PC-9 (cell line): ENCODE results near the gene TGFBR3L. TPM values are rescaled to one million over a fixed set of nuclear protein-coding genes. Genes with fewer than 3 reads are reported as not detected.
"Not testable (repeated sequence)": the region's sequence is repeated elsewhere in the genome, so short reads cannot be mapped to it uniquely, and the experiment has no call there.

Experiments
- BruUV-seq: library from RNA; stranded (reverse); fragments of 400-500 nt; replicated peaks from 2 replicates; lab custom pipeline; 2021; lab: Mats Ljungman, UMichigan
- CTCF ChIA-PET: fragments of 300-600 bp; sonication (Branson Sonifier 250); formaldehyde crosslinking; loops from one replicate; lab custom pipeline; 2022; ENCODE audit warnings: antibody characterized with exemption; lab: Charles Lee
- POLR2A ChIA-PET: fragments of 300-600 bp; sonication (Branson Sonifier 250); formaldehyde crosslinking; loops from one replicate; lab custom pipeline; 2022; ENCODE audit warnings: antibody characterized with exemption; ENCODE audit not compliant: unreplicated experiment; lab: Charles Lee
- DNase-seq, 2 experiments: peaks; one replicate each; pipeline versions ENCODE4 v3.0.0 to v3.0.0-alpha.2; 2015 to 2022; ENCODE audit warnings: mixed read lengths in 1 of 2
- H2AFZ ChIP-seq: fragments of 200-600 bp; sonication (generic); 2 replicates; pipeline ENCODE4 v1.8.1; 2017; ENCODE audit warnings: antibody characterized with exemption
- H3F3A ChIP-seq: fragments of 200-600 bp; sonication (generic); 2 replicates; pipeline ENCODE4 v1.8.1; 2017; ENCODE audit warnings: antibody characterized with exemption, mild to moderate bottlenecking, low read depth; ENCODE audit not compliant: insufficient read depth
- H3K27ac ChIP-seq: fragments of 200-600 bp; sonication (generic); 2 replicates; pipeline ENCODE4 v1.6.1; 2016; ENCODE audit warnings: mixed run types
- H3K27me3 ChIP-seq: fragments of 200-600 bp; sonication (generic); 2 replicates; pipeline ENCODE4 v1.6.1; 2016; ENCODE audit warnings: low read depth, mixed run types; ENCODE audit not compliant: insufficient read depth
- H3K36me3 ChIP-seq: fragments of 200-600 bp; sonication (generic); 2 replicates; pipeline ENCODE4 v1.6.1; 2016; ENCODE audit warnings: low read depth, mixed run types
- H3K4me1 ChIP-seq: fragments of 200-600 bp; sonication (generic); replicated peaks from 2 replicates; pipeline ENCODE4 v1.6.1; 2016; ENCODE audit warnings: mixed run types; ENCODE audit not compliant: insufficient read depth
- H3K4me2 ChIP-seq: fragments of 200-600 bp; sonication (generic); 2 replicates; pipeline ENCODE4 v1.6.1; 2017; ENCODE audit warnings: mixed run types
- H3K4me3 ChIP-seq: fragments of 200-600 bp; sonication (generic); 2 replicates; pipeline ENCODE4 v1.6.1; 2016; ENCODE audit warnings: mixed run types
- H3K79me2 ChIP-seq: fragments of 200-600 bp; sonication (generic); 2 replicates; pipeline ENCODE4 v1.6.1; 2017; ENCODE audit warnings: low read depth, mixed run types
- H3K9me2 ChIP-seq: fragments of 200-600 bp; sonication (generic); 2 replicates; pipeline ENCODE4 v1.8.1; 2017; ENCODE audit warnings: mild to moderate bottlenecking; ENCODE audit not compliant: insufficient read depth
- H3K9me3 ChIP-seq: fragments of 200-600 bp; sonication (generic); 2 replicates; pipeline ENCODE4 v1.8.1; 2016; ENCODE audit warnings: low read depth; ENCODE audit not compliant: insufficient read depth
- H4K20me1 ChIP-seq: fragments of 200-600 bp; sonication (generic); 2 replicates; pipeline ENCODE4 v1.8.1; 2017; ENCODE audit not compliant: insufficient read depth
- CTCF ChIP-seq: fragments of 200-600 bp; sonication (generic); conservative IDR thresholded peaks from 2 replicates; pipeline ENCODE4 v1.6.1; 2017; ENCODE audit warnings: mixed run types, antibody characterized with exemption, mild to moderate bottlenecking, moderate library complexity
- EZH2 ChIP-seq: fragments of 200-600 bp; sonication (generic); IDR thresholded peaks from 2 replicates; pipeline ENCODE4 v1.8.0; 2017; ENCODE audit warnings: antibody characterized with exemption, low read depth
- intact Hi-C: fragments of 100-400 bp; cut with micrococcal nuclease; formaldehyde crosslinking; loops from one replicate; pipeline ENCODE4 v1.10.0; 2022; ENCODE audit not compliant: unreplicated experiment
- total RNA-seq: library from RNA; stranded (reverse); gene quantifications from 2 replicates; pipeline ENCODE4 v1.2.3, GENCODE V29; 2021

Gene TGFBR3L
- total RNA-seq, 1 experiment from 2014 or later: 2.3 TPM

GRCh38 chr19:7928741-7929701 lies 14.4 kb downstream of the TGFBR3L start:
- H3K27me3 ChIP-seq: no peaks in the 10 kb centered on the region

GRCh38 chr19:7930030-7930429 lies 15.4 kb downstream of the TGFBR3L start:
- H3K27ac ChIP-seq: peak overlapping the region; percentile 92
- intact Hi-C loops: not testable (repeated sequence)

More at GRCh38 chr19:7928741-7929701, 14.4 kb downstream of the TGFBR3L start:
- ChIA-PET CTCF (interaction anchor here (0.6 to 2.7 kb wide), 7 partner anchors 15 to 362 kb away, joined by 3 to 25 read pairs (median 4); partner anchors contain the start of gene TIMM44), POLR2A (interaction anchor here (0.5 to 0.9 kb wide), 7 partner anchors 14 to 414 kb away, joined by 3 to 37 read pairs (median 6); partner anchors contain the start of genes KANK3, TGFBR3L and TIMM44)
- Histone ChIP-seq H3F3A (peaks cover 48% of the 10 kb centered on the region), H3K79me2 (no peaks in the 10 kb centered on the region), H3K4me2 (peak overlapping the region; percentile 64), H3K4me1 (peaks cover 28% of the 10 kb centered on the region), H3K27ac (peak overlapping the region; percentile 92), H4K20me1 (0 out of 2 replicates have a peak, but pooled peaks cover 8% of the 10 kb centered on the region), H2AFZ (no peak overlapping the region), H3K9me2 (no peaks in the 10 kb centered on the region), H3K36me3 (peaks cover 5% of the 10 kb centered on the region; the same call in 1 of the 2 replicates), H3K4me3 (no peak overlapping the region), H3K9me3 (no peaks in the 10 kb centered on the region)
- TSS peak; percentile 77 for BruUV-seq
- intact Hi-C loops: loop anchor here (5.0 to 10.0 kb wide), 2 partner anchors 254 to 323 kb away; partner anchors contain the start of gene MCEMP1
- DNase-seq: peak; percentile 80 to 89
- TF ChIP-seq CTCF (peak; percentile 75), EZH2 (no peak)

GRCh38 chr19:7930765-7931164 lies 16.1 kb downstream of the TGFBR3L start:
- Histone ChIP-seq H3K27ac (peak overlapping the region; percentile 92; the same call in 1 of the 2 replicates), H3F3A (peaks cover 48% of the 10 kb centered on the region), H3K27me3 (no peaks in the 10 kb centered on the region), H3K9me3 (no peaks in the 10 kb centered on the region), H3K4me3 (no peak overlapping the region), H3K79me2 (no peaks in the 10 kb centered on the region), H3K36me3 (peaks cover 20% of the 10 kb centered on the region), H3K4me2 (no peak overlapping the region), H3K4me1 (peaks cover 28% of the 10 kb centered on the region), H3K9me2 (no peaks in the 10 kb centered on the region), H2AFZ (no peak overlapping the region), H4K20me1 (peaks cover 14% of the 10 kb centered on the region; the same call in 1 of the 2 replicates)
- intact Hi-C loops: no loop called here
- no TSS peak for BruUV-seq
- no peak for DNase-seq
- ChIA-PET POLR2A (no interaction called here), CTCF (interaction anchor here (0.5 to 2.7 kb wide), 3 partner anchors 11 to 387 kb away, joined by 4 to 25 read pairs (median 5); partner anchors contain the start of genes SNAPC2 and TIMM44)
- no peak for TF ChIP-seq CTCF
- no peak for TF ChIP-seq EZH2

More at GRCh38 chr19:7930030-7930429, 15.4 kb downstream of the TGFBR3L start:
- H3K79me2 ChIP-seq, H4K20me1 ChIP-seq, H3K4me3 ChIP-seq, H3K27me3 ChIP-seq, H3K9me2 ChIP-seq, H3K9me3 ChIP-seq, BruUV-seq, H2AFZ ChIP-seq: not testable (repeated sequence)
- Histone ChIP-seq H3K4me1 (peaks cover 28% of the 10 kb centered on the region), H3K4me2 (peak overlapping the region; percentile 64), H3F3A (peaks cover 48% of the 10 kb centered on the region), H3K36me3 (peaks cover 12% of the 10 kb centered on the region)
- peak in 1 of 2 experiments; percentile 70 for DNase-seq
- POLR2A ChIA-PET: interaction anchor here (0.6 kb wide), 1 partner anchor 1873 kb away, joined by 3 read pairs; no protein-coding TSS in a partner anchor
- CTCF ChIA-PET: interaction anchor here (0.5 to 2.7 kb wide), 3 partner anchors 10 to 335 kb away, joined by 3 to 25 read pairs (median 5); partner anchors contain the start of genes SNAPC2 and TIMM44
